Ishikawa (cell line): Measurements from ENCODE around the gene DYDC1.

Source experiments
- CEBPB ChIP-seq: IDR thresholded peaks from 2 replicates; pipeline ENCODE4 v1.6.1; 2012
- CREB1 ChIP-seq: IDR thresholded peaks from 2 replicates; pipeline ENCODE4 v1.6.1; 2012; ENCODE audit warnings: low read depth
- EGR1 ChIP-seq: IDR thresholded peaks from 2 replicates; pipeline ENCODE4 v1.6.1; 2012
- EP300 ChIP-seq: IDR thresholded peaks from 2 replicates; pipeline ENCODE4 v1.6.1; 2012; ENCODE audit warnings: borderline replicate concordance
- NFIC ChIP-seq: IDR thresholded peaks from 2 replicates; pipeline ENCODE4 v1.6.1; 2012
- RAD21 ChIP-seq: IDR thresholded peaks from 2 replicates; pipeline ENCODE4 v1.6.1; 2012; ENCODE audit warnings: low read depth
- TAF1 ChIP-seq: IDR thresholded peaks from 2 replicates; pipeline ENCODE4 v1.6.1; 2012; ENCODE audit warnings: low read depth, mild to moderate bottlenecking
- TCF12 ChIP-seq: IDR thresholded peaks from 2 replicates; pipeline ENCODE4 v1.6.1; 2012; ENCODE audit warnings: low read depth
- TEAD4 ChIP-seq: IDR thresholded peaks from 2 replicates; pipeline ENCODE4 v1.6.1; 2012
- YY1 ChIP-seq: IDR thresholded peaks from 2 replicates; pipeline ENCODE4 v1.6.1; 2012; ENCODE audit warnings: low read depth
- ZBTB7A ChIP-seq: IDR thresholded peaks from 2 replicates; pipeline ENCODE4 v1.6.1; 2012; ENCODE audit warnings: low read depth
- TF ChIP-seq, protein P1 (sequence below): IDR thresholded peaks from 2 replicates; pipeline ENCODE4 v1.6.1; 2012; ENCODE audit warnings: low read depth, mild to moderate bottlenecking
- TF ChIP-seq, protein P2 (sequence below): IDR thresholded peaks from 2 replicates; pipeline ENCODE4 v1.6.1; 2012
- TF ChIP-seq, protein P3 (sequence below): IDR thresholded peaks from 2 replicates; pipeline ENCODE4 v1.6.1; 2012

DNA sequence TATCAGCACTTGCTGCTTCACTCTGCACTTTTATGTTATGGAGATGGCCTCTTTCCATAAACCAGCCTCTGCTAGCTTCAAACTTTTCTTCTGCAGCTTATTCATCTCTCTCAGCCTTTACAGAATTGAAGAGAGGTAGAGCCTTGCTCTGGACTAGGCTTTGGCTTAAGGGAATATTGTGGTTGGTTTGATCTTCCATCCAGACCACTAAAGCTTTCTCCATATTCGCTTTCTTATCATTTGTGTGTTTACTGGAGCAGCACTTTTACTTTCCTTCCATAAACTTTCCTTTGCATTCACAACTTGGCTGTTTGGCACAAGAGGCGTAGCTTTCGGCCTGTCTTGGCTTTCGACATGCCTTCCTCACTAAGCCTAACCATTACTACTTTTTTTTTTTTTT is 23.6 kb upstream of the DYDC1 start:
- TF ChIP-seq RAD21 = no peak
- no peak for TF ChIP-seq ZBTB7A
- TF ChIP-seq, protein P1, sequence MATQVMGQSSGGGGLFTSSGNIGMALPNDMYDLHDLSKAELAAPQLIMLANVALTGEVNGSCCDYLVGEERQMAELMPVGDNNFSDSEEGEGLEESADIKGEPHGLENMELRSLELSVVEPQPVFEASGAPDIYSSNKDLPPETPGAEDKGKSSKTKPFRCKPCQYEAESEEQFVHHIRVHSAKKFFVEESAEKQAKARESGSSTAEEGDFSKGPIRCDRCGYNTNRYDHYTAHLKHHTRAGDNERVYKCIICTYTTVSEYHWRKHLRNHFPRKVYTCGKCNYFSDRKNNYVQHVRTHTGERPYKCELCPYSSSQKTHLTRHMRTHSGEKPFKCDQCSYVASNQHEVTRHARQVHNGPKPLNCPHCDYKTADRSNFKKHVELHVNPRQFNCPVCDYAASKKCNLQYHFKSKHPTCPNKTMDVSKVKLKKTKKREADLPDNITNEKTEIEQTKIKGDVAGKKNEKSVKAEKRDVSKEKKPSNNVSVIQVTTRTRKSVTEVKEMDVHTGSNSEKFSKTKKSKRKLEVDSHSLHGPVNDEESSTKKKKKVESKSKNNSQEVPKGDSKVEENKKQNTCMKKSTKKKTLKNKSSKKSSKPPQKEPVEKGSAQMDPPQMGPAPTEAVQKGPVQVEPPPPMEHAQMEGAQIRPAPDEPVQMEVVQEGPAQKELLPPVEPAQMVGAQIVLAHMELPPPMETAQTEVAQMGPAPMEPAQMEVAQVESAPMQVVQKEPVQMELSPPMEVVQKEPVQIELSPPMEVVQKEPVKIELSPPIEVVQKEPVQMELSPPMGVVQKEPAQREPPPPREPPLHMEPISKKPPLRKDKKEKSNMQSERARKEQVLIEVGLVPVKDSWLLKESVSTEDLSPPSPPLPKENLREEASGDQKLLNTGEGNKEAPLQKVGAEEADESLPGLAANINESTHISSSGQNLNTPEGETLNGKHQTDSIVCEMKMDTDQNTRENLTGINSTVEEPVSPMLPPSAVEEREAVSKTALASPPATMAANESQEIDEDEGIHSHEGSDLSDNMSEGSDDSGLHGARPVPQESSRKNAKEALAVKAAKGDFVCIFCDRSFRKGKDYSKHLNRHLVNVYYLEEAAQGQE = no peak
- no peak for TF ChIP-seq NFIC
- TF ChIP-seq TAF1 = no peak
- TF ChIP-seq CEBPB = no peak
- TF ChIP-seq, protein P2, sequence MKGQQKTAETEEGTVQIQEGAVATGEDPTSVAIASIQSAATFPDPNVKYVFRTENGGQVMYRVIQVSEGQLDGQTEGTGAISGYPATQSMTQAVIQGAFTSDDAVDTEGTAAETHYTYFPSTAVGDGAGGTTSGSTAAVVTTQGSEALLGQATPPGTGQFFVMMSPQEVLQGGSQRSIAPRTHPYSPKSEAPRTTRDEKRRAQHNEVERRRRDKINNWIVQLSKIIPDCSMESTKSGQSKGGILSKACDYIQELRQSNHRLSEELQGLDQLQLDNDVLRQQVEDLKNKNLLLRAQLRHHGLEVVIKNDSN = no peak
- no peak for TF ChIP-seq TCF12
- TF ChIP-seq CREB1 = no peak
- TF ChIP-seq YY1 = no peak
- no peak for TF ChIP-seq EP300
- TF ChIP-seq, protein P3, sequence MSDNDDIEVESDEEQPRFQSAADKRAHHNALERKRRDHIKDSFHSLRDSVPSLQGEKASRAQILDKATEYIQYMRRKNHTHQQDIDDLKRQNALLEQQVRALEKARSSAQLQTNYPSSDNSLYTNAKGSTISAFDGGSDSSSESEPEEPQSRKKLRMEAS = no peak
- TF ChIP-seq TEAD4 = no peak
- no peak for TF ChIP-seq EGR1
